Epithelial cell of esophagus (primary cell): ENCODE results near the gene ZC2HC1C.

Experiments used
- DNase-seq: peaks from one replicate; pipeline ENCODE4 v3.0.0; 2010; ENCODE audit warnings: low read depth
- H3K4me3 ChIP-seq: 2 replicates; pipeline ENCODE4 v1.5.1; 2011; ENCODE audit warnings: mild to moderate bottlenecking, low read length, control low read depth
- TF ChIP-seq, protein P1 (sequence below): IDR thresholded peaks from 2 replicates; pipeline ENCODE4 v1.5.1; 2011; ENCODE audit warnings: low read depth, mild to moderate bottlenecking, low read length, control low read depth, inconsistent platforms; ENCODE audit not compliant: insufficient read depth; ENCODE audit errors: missing control alignments

Gene ZC2HC1C

GRCh38 chr14:75053396-75054291 is 15.8 kb upstream of the ZC2HC1C start:
- TF ChIP-seq, protein P1, sequence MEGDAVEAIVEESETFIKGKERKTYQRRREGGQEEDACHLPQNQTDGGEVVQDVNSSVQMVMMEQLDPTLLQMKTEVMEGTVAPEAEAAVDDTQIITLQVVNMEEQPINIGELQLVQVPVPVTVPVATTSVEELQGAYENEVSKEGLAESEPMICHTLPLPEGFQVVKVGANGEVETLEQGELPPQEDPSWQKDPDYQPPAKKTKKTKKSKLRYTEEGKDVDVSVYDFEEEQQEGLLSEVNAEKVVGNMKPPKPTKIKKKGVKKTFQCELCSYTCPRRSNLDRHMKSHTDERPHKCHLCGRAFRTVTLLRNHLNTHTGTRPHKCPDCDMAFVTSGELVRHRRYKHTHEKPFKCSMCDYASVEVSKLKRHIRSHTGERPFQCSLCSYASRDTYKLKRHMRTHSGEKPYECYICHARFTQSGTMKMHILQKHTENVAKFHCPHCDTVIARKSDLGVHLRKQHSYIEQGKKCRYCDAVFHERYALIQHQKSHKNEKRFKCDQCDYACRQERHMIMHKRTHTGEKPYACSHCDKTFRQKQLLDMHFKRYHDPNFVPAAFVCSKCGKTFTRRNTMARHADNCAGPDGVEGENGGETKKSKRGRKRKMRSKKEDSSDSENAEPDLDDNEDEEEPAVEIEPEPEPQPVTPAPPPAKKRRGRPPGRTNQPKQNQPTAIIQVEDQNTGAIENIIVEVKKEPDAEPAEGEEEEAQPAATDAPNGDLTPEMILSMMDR: no peak
- no peak overlapping the region for H3K4me3 ChIP-seq
- no peak for DNase-seq

DNA sequence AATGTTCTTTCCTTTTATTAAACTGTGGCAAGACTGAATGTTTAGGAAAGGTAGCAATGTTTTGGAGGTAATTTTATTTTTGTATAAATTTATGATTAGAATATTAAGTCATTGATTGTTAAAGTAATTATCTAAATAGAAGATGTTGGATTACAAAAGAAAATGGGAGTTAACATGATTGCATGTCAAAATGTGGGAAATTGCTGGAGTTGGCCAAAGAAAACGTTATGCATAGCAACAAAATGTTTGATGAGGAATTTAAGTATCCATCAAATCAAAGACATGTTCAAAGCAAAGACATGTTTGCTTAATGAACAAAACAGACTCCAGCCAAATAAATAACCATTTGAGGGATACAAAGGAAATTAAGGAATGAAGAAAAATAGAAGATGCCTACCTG is 15.0 kb upstream of the ZC2HC1C start:
- TF ChIP-seq, protein P1: no peak
- H3K4me3 ChIP-seq: no peak overlapping the region
- DNase-seq: no peak

- TF ChIP-seq, protein P1: no peak
- no peak overlapping the region for H3K4me3 ChIP-seq
- no peak for DNase-seq
These were observed 9.8 kb upstream of the ZC2HC1C start for GRCh38 chr14:75059642-75060041.

- DNase-seq: no peak
- TF ChIP-seq, protein P1: no peak
- no peak overlapping the region for H3K4me3 ChIP-seq
These were observed 9.0 kb upstream of the ZC2HC1C start for GRCh38 chr14:75060420-75060819.

DNA sequence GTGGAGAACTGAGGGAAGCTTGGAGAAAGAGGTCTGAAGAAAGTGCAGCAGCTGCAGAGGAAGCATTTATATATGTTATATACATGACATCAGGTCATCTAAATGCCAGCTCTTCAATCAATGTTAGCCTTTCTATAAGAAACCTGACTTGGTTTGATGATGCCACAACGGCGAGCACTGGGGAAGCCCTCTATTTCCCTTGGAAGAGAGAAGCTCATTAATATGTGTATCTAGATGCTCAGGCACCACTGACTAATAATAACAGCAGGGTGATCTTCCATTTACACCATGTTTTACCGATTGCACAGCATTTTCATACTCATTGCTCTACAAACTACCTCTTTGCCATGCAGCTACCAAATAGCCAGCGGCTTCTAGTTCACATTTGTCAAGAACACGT is 6.4 kb upstream of the ZC2HC1C start:
- no peak for DNase-seq
- H3K4me3 ChIP-seq: peak overlapping the region; percentile 96
- TF ChIP-seq, protein P1: no peak

DNA sequence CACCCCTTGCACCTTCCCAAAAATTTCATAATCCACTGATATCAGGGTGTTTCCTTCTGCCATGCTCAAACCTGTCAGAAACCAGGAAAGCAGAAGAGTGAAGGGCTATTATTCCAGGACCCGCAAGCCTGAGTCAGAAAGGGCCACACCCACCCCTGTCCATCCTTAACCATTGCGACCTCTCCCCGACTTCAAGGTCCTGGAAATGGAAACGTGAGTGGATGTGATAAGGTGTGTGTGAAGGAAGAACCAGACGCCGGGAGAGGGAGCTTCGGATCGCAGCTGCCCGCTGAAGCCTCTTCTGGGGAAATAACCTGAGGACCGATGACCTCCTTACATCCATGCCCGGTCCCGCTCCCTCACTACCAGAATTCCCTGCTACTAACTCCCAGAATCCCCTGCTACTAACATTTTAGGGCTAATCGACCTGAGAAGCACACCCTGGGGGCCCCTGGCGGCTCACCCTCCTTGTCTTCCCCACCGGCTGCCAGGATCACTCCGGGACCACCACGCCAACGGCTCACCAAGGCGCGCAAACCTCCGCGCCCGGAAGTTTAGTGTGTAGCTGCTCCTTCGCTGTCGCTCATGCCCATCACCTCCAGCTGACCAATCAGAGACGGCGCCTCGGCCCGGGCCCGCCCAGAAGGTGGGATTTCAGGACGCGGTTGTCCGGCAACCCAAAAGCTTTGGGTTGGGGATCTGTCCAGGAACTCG is 5.8 kb upstream of the ZC2HC1C start, which contains the start of gene ACYP1:
TSS of gene ACYP1 (minus strand) at position 534 of the 714 bp plus-strand sequence. CDS start at position 63, 471 bp downstream.
- peak; percentile 88 for DNase-seq
- TF ChIP-seq, protein P1: no peak
- peak within 1 kb of the TSS; percentile 96 for H3K4me3 ChIP-seq
